ENCODE data around the gene TCF4. TPM values are rescaled to one million over a fixed set of nuclear protein-coding genes. Genes with fewer than 3 reads are reported as not detected.

TCF4 gene
- total RNA-seq, 1 donor from 2014 or later: 15.7 TPM

GRCh38 chr18:55235094-55235461 is 352.9 kb downstream of the TCF4 start:
- TF ChIP-seq, protein P1, sequence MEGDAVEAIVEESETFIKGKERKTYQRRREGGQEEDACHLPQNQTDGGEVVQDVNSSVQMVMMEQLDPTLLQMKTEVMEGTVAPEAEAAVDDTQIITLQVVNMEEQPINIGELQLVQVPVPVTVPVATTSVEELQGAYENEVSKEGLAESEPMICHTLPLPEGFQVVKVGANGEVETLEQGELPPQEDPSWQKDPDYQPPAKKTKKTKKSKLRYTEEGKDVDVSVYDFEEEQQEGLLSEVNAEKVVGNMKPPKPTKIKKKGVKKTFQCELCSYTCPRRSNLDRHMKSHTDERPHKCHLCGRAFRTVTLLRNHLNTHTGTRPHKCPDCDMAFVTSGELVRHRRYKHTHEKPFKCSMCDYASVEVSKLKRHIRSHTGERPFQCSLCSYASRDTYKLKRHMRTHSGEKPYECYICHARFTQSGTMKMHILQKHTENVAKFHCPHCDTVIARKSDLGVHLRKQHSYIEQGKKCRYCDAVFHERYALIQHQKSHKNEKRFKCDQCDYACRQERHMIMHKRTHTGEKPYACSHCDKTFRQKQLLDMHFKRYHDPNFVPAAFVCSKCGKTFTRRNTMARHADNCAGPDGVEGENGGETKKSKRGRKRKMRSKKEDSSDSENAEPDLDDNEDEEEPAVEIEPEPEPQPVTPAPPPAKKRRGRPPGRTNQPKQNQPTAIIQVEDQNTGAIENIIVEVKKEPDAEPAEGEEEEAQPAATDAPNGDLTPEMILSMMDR (IDR thresholded peaks at IDR 0.05; ENCODE audit: insufficient read depth, low read length, poor library complexity, severe bottlenecking): no peak
- Histone ChIP-seq H3K4me3 (ENCODE audit: low read depth, low read length) (no peak overlapping the region), H3K36me3 (ENCODE audit: control insufficient read depth, insufficient read depth, low read length) (no peaks in the 10 kb centered on the region), H3K27me3 (ENCODE audit: control insufficient read depth, insufficient read depth, low read length) (no peaks in the 10 kb centered on the region)
- DNase-seq (ENCODE audit: low read depth): no peak

- Histone ChIP-seq H3K4me3 (ENCODE audit: low read depth, low read length) (no peak overlapping the region), H3K36me3 (ENCODE audit: control insufficient read depth, insufficient read depth, low read length) (no peaks in the 10 kb centered on the region), H3K27me3 (ENCODE audit: control insufficient read depth, insufficient read depth, low read length) (no peaks in the 10 kb centered on the region)
- peak; percentile 43 for DNase-seq (ENCODE audit: low read depth)
- TF ChIP-seq, protein P1 (IDR thresholded peaks at IDR 0.05; ENCODE audit: insufficient read depth, low read length, poor library complexity, severe bottlenecking): peak; percentile 80
Observed at GRCh38 chr18:55234366-55235093, 353.5 kb downstream of the TCF4 start.

DNA sequence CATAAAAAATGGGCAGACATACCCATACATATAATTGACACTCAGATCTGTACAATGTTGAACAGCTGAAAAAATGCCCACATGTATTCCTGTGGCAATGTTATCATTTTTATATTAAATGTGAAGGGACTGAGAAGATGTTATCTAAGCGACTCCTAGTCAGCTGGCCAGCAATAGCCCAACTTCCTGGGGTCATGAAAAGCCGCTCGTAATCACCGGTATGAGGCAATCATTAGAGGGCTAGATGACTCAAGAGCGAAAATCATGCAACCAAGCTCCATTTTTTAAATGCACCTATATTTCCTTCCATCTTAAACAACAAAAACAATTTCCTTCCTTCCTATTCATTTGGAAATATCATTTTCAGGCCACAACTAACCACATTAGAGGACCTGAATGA is 354.1 kb downstream of the TCF4 start:
- no peak for DNase-seq (ENCODE audit: low read depth)
- H3K4me3 ChIP-seq (ENCODE audit: low read depth, low read length): no peak overlapping the region
- no peaks in the 10 kb centered on the region for H3K27me3 ChIP-seq (ENCODE audit: control insufficient read depth, insufficient read depth, low read length)
- TF ChIP-seq, protein P1 (IDR thresholded peaks at IDR 0.05; ENCODE audit: insufficient read depth, low read length, poor library complexity, severe bottlenecking): no peak
- no peaks in the 10 kb centered on the region for H3K36me3 ChIP-seq (ENCODE audit: control insufficient read depth, insufficient read depth, low read length)

DNA sequence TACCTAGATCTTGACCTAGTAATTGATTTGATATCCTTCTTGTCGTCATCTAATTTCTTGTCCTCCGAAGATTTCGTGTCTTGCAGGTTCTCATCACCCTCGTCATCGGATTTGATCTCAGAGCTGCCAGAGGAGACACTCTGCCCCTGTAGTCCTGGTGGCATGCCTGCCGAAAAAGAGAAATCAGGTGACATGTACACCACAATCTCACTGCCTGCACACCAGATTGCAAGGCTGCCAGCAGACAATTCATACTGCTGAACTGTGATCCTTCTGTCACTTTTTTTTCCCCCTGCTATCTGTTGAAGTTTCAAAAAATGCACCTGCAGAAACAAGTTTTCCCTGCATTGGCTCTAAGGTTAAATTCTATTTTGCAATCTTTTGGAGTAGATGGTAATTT is 355.5 kb downstream of the TCF4 start:
- no peak overlapping the region for H3K4me3 ChIP-seq (ENCODE audit: low read depth, low read length)
- TF ChIP-seq, protein P1 (IDR thresholded peaks at IDR 0.05; ENCODE audit: insufficient read depth, low read length, poor library complexity, severe bottlenecking): no peak
- no peak for DNase-seq (ENCODE audit: low read depth)

DNA sequence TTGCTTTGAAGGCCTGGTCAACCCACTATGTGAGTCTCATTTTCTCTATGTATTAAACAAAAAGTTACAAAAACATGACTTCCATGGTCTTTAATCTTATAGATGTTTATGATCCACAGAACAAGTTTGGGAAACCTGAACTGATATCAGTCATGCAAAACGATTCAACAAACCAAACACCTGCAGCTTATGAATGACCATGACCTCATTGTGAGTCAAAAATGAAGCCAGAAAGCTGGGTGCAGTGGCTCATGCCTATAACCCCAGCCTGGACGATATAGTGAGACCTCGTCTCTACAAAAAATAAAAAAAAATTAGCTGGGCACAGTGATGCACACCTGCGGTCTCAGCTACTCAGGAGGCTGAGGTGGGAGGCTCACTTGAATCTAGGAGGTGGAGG is 358.3 kb downstream of the TCF4 start:
- TF ChIP-seq, protein P1 (IDR thresholded peaks at IDR 0.05; ENCODE audit: insufficient read depth, low read length, poor library complexity, severe bottlenecking): no peak
- Histone ChIP-seq H3K27me3 (ENCODE audit: control insufficient read depth, insufficient read depth, low read length) (no peaks in the 10 kb centered on the region), H3K4me3 (ENCODE audit: low read depth, low read length) (no peak overlapping the region), H3K36me3 (ENCODE audit: control insufficient read depth, insufficient read depth, low read length) (no peaks in the 10 kb centered on the region)
- DNase-seq (ENCODE audit: low read depth): no peak

More for the DNA sequence above, 355.5 kb downstream of the TCF4 start:
- H3K27me3 ChIP-seq (ENCODE audit: control insufficient read depth, insufficient read depth, low read length): no peaks in the 10 kb centered on the region
- H3K36me3 ChIP-seq (ENCODE audit: control insufficient read depth, insufficient read depth, low read length): no peaks in the 10 kb centered on the region

DNA sequence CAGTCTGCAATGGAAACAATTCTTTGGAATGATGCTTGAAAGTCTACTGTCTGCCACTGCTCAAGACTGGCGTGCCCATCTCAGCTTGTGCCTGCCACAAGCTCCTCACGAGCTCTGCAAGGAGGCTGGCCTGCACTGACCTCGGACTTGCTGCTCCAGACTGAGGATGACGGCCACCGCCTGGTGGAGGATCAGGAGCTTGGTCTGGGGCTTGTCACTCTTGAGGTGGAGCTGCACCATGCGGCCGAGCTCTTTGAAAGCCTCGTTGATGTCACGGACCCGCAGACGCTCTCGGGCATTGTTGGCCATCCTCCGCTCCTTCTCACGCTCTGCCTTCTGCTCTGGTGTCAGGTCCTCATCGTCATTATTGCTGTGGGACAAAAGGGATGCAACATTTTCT is 359.3 kb downstream of the TCF4 start:
- Histone ChIP-seq H3K4me3 (ENCODE audit: low read depth, low read length) (no peak overlapping the region), H3K27me3 (ENCODE audit: control insufficient read depth, insufficient read depth, low read length) (no peaks in the 10 kb centered on the region), H3K36me3 (ENCODE audit: control insufficient read depth, insufficient read depth, low read length) (no peaks in the 10 kb centered on the region)
- TF ChIP-seq, protein P1 (IDR thresholded peaks at IDR 0.05; ENCODE audit: insufficient read depth, low read length, poor library complexity, severe bottlenecking): no peak
- no peak for DNase-seq (ENCODE audit: low read depth)

All from kidney epithelial cell (primary cell).